ENCODE data around the gene PDIA5.

The PDIA5 gene

DNA sequence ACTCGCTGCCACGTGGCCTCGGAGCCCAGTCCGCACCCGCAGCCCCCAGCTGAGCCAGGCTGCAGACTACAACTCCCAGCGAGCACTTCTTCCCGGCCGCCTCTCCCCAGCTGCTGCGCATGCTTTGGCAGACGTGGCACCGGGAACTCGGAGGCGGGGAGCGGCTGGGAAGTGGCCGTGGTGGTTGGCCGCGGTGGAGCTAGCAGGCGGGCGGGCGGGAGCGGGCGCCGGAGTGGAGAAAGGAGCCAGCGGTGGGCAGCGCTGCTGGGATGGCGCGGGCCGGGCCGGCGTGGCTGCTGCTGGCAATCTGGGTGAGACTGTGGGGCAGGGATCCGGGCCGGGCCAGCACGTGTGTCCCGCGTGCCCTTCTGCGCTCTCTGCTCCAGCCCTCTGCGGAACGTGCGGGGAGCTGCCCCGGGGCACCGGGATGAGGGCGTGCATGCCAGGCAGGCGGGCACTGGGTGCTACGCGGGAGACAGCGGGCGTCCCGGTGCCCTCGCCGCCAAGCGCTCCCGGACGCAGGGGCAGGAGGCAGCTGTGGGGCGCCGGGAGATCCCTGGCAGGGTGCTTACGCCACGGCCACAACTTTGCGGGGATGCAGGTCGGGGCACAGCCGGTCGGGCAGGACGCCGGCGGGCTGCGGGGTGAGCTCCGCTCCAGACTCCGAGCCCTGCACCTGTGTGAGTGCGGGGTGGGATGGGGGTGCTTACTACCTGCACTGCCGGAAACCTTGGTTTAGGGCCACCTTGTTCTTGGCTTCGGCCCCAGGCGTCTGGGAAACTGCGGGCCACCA lies at the start of gene PDIA5:
PDIA5 (plus strand) TSS at position 130 of the 793 bp plus-strand sequence; CDS start at position 270, 140 bp downstream.
- DNase-seq = peak; percentile 91

DNA sequence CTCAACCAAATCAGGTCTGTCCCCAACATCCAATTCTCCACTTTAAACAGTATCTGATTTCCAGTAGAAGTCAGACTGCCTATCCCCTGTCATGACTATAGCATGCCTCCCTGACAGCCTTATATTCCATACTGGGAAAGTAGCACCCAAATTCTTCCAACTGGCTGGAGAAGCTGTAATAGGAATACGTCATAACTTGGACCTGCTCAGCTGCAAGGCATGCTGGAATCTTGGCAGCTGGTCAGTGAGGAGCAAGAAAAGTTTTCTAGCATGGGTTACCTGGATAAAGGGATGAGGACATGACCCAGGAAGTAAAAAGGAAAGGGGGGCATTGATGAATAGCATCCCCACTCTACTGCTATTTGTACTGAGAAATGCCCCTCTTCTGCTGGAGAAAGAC lies 48.1 kb upstream of the PDIA5 start:
- DNase-seq = no peak

DNA sequence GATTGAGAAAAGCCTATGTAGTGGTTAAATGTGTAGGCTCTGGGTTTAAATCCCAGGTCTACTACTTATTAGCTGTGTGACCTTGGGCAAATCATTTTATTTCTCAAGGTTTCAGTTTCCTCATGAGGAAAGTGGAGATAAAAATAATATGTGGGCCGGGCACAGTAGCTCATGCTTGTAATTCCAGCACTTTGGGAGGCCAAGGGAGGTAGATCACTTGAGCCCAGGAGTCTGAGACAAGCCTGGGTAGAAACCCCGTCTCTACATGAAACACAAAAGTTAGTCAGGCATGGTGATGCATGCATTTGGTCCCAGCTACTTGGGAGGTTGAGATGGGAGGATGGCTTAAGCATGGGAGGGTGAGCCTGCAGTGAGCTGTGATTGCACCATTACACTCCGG lies 47.7 kb upstream of the PDIA5 start:
- DNase-seq = no peak

DNA sequence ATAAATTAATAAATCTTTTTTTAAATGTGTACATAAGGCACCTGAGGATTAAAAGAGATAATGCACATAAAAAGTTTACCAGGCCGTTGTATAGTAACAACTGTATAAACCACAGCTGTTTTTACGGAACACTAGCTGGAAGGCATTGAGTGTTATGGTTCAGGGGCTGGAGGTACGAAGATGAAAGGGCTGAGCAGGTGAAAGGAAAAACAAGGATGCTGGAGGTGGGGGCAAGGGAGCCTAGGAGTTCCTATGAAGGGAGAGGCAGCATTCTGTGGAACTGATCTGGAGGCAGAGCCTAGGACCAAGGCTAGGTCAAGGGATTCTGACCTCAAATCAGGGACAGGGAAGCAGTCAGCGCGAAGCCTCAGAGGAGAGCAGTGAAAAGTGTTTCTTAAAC lies 47.2 kb upstream of the PDIA5 start:
- DNase-seq = no peak

- DNase-seq = no peak
These were observed 46.1 kb upstream of the PDIA5 start for GRCh38 chr3:123020709-123021108.

DNA sequence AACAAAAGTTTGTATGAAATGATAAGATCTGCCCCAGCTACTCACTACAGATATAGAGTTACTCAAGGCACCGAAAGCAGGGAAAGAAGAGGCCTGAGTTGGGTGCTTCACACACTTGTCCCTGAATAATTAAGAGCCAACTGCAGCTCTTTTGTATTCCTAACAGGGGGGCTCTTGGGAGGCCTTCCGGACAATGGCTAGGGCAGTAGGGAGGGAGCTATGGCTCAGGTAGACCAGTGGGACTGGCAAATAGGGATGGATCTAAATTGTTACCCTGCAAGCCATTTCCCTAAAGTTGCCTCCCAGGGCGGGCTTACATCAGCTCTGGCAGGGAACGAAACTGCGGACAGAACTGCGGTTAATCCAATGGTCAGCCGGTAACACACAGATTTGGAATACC lies 45.4 kb upstream of the PDIA5 start:
- DNase-seq = no peak

GRCh38 chr3:123021996-123022510 lies 44.8 kb upstream of the PDIA5 start:
- peak; percentile 38 for DNase-seq

- no peak for DNase-seq
These were observed 42.8 kb upstream of the PDIA5 start for GRCh38 chr3:123024056-123024455.

GRCh38 chr3:123025642-123026521 lies 40.9 kb upstream of the PDIA5 start:
- DNase-seq = peak; percentile 31

DNA sequence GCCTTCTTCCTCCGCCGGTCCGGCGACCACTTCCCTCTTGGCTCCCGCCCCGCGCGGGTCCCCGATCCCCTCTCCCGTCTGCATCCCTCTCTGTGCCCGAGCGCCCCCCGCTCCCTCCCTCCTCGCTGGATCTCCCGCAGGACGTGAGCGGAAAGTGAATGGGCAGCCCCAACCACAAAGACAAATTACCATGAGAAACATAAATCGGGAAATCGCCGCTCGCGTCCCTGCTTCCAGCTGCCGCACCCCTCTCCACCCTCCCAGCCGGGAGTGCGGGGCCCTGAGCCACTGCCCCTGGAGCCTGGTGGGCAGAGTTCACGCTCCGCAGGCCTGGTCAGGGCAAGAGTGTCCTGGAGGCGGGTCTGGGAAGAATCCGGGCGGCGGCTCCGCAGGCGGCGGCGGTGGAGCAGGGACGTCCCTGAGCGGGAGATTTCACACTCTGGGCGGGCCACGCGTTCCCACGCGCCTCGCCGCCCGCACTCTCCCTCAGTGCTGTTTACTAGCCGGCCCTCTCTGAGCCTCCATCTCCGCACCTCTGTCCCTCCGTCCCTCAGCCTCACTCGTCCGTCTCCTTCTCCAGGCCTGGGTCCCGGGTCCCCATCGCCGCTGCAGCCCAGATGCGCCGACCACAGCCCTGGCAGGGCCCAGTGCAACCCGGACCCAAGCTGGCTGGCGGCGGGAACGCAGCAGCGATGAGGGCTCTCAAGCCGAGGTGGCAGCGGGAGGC lies 40.1 kb upstream of the PDIA5 start:
- DNase-seq = peak; percentile 42

DNA sequence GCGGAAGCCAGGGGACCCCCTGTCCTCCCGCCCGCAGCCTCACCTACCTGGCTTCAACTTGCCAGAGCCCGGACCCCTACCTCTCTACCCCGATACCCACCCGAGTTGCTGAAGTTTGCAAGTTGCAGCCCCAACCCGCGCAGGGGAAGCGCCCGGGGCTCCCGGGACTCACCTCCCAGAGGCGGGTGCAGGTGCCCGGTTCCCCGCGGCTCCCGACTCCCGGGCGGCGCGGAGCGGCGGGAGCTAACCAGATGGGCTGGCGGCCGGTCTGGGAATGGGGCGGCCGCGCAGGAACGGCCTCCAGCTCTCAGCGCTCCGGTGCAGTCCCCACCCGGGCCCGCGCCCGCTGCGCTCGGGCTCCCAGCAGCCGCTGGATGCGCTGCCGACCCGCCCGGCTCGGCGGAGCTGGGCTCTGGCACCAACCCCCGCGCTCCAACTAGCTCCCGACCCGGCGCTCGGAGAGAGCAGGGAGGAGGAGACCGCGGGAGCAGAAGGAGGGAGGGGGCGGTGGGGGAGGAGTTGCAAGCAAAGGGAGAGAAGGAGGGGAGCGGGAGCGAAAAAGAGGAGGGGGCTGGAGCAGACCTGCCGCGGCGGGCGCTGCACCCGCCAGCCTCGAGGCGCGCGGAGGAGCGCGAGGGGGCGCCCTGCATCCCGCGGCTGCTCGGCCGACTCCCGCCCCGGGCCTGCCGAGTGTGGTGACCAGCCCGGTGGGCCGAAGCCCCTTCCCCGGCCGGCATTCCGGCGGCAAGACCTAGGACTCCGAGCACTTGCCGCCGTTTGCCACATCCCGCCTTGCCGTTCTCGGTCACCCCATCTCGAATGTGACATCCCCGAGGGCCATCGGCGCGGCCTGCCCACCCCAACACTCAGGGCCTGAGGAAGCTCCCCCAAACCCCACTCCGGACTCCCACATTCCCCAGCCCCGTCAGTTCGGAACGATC lies 39.3 kb upstream of the PDIA5 start, which contains the start of gene SEMA5B:
SEMA5B (minus strand) TSS at position 472 of the 941 bp plus-strand sequence. CDS start 66,500 bp downstream, outside the sequence.
- DNase-seq = peak; percentile 49

GRCh38 chr3:123028233-123028828 lies 38.5 kb upstream of the PDIA5 start:
- DNase-seq = peak; percentile 67

- DNase-seq = no peak
These were observed 35.8 kb upstream of the PDIA5 start for GRCh38 chr3:123031051-123031450.

DNA sequence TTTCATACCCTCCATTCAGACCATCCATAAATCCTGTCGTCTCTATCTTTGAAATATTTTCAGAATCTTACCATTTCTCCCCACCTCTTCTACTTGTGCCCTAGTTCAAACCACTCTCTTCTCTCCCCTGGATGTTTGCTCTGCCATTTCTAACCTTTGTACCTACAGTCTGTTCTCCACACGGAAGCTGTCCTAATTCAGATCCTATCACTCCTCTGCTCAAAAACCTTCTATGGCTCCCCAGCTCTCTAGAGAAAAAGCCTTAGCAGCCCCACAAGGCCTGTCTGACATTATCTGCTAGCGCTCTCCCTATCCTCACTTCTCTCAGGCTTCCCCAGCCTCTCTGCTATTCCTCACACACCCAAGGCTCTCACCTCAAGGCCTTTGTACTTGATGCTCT lies 34.8 kb upstream of the PDIA5 start:
- DNase-seq = no peak

GRCh38 chr3:123034120-123034519 lies 32.7 kb upstream of the PDIA5 start:
- DNase-seq = no peak

DNA sequence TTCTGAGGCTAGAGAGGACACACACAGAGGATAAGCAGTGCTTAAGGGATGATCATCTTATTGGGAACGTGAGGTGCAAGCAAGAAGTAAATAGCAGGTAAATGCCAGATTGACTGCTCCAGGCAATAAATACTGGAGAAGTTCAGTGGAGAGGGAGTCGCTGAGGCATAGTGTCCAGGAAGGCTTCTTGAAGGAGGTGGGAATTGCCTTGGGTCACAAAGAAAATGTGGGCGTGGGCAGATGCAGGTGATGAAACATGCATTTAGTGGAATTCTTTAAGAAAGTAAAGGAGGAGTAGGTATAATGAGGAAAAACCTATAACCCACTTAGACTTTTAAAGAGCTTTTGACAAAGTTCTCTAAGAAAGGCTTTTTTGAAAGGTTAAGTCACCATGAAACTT lies 31.8 kb upstream of the PDIA5 start:
- DNase-seq = no peak

- no peak for DNase-seq
These were observed 30.3 kb upstream of the PDIA5 start for GRCh38 chr3:123036352-123037014.

- no peak for DNase-seq
These were observed 29.8 kb upstream of the PDIA5 start for GRCh38 chr3:123037015-123037375.

GRCh38 chr3:123038751-123039150 lies 28.1 kb upstream of the PDIA5 start:
- DNase-seq = peak; percentile 35

- DNase-seq = peak; percentile 46
These were observed 27.6 kb upstream of the PDIA5 start for GRCh38 chr3:123039178-123039577.

DNA sequence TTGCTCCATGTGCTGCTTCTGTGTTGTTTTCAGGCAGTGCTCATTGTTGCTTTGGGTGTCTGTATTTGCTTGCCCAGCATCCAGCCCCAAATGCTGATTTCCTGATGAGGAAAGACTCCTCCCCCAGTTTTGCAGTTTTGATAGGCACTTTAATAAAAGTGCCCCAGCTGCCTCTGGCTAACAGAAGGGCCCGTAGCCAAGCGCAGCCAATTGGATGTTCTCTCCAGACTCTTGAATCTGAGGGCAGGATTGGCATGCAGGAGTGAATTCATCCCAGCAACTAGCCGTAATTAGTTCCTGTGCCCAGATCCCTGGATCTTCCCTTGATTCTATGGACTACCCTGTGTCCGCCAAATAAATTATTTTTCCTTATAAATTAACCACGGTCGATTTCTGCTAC lies 24.4 kb upstream of the PDIA5 start:
- no peak for DNase-seq
